Measurements from ENCODE around the gene CLDND1.

GRCh38 chr3:98483626-98484025 is 39.1 kb downstream of the CLDND1 start:
- TF ChIP-seq EZH2 (IDR thresholded peaks at IDR 0.05; ENCODE audit: borderline replicate concordance, low read depth, low read length, poor library complexity, severe bottlenecking) (no peak), CTCF (conservative IDR thresholded peaks at IDR 0.05; ENCODE audit: low read depth, low read length) (no peak)

Data from A673 (cell line).